Lung (tissue), 12 donors: ENCODE results near the gene VRK3. TPM values are rescaled to one million over a fixed set of nuclear protein-coding genes. Genes with fewer than 3 reads are reported as not detected.

Source experiments
- ATAC-seq: fragments of 200-7000 bp; cut with Tn5 transposase; one replicate; pipeline ENCODE4 v1.9.1; 2020; ENCODE audit warnings: moderate number of reproducible peaks; ENCODE audit not compliant: insufficient read depth, low FRiP score
- DNase-seq, 3 donors: peaks; one replicate each; pipeline ENCODE4 v3.0.0-alpha.2; 2013 to 2017
- H3K27ac ChIP-seq, 2 donors: one replicate each; pipeline ENCODE4 v1.5.1; 2013; ENCODE audit warnings: mild to moderate bottlenecking in 2 of 2, moderate library complexity in 2 of 2, control low read depth in 1 of 2, inconsistent platforms in 1 of 2, low read depth in 1 of 2, low read length in 1 of 2
- H3K27me3 ChIP-seq, 3 donors: one replicate each; pipeline ENCODE4 v1.5.1; 2013; ENCODE audit warnings: low read length in 2 of 3; ENCODE audit not compliant: control insufficient read depth in 3 of 3, insufficient read depth in 3 of 3
- H3K36me3 ChIP-seq, 4 donors: one replicate each; pipeline ENCODE4 v1.5.1; 2013; ENCODE audit warnings: low read length in 4 of 4, mild to moderate bottlenecking in 1 of 4, moderate library complexity in 1 of 4; ENCODE audit not compliant: control insufficient read depth in 4 of 4, insufficient read depth in 4 of 4
- H3K4me1 ChIP-seq, 5 donors: one replicate each; pipeline ENCODE4 v1.5.1; 2013; ENCODE audit warnings: low read length in 5 of 5, mild to moderate bottlenecking in 2 of 5, moderate library complexity in 1 of 5; ENCODE audit not compliant: control insufficient read depth in 5 of 5, insufficient read depth in 5 of 5
- H3K4me3 ChIP-seq: one replicate; pipeline ENCODE4 v1.5.1; 2013; ENCODE audit warnings: mild to moderate bottlenecking, control low read depth, moderate library complexity
- H3K9ac ChIP-seq, 2 donors: one replicate each; pipeline ENCODE4 v1.5.1; 2013; ENCODE audit warnings: low read length in 2 of 2, control low read depth in 1 of 2; ENCODE audit not compliant: insufficient read depth in 1 of 2
- H3K9me3 ChIP-seq, 4 donors: one replicate each; pipeline ENCODE4 v1.5.1; 2013; ENCODE audit warnings: low read length in 3 of 4, mild to moderate bottlenecking in 1 of 4, moderate library complexity in 1 of 4; ENCODE audit not compliant: control insufficient read depth in 4 of 4, insufficient read depth in 3 of 4
- WGBS, 2 donors: extraction: QIAGEN DNeasy Blood & Tissue Kit; methylation state at CpG; one replicate each; pipeline ENCODE4 v1.1.7; 2013; 5-methylcytosine and 5-hydroxymethylcytosine counted together
- polyA plus RNA-seq, 2 donors: library from polyadenylated mRNA; stranded (reverse); fragments of 200-250 nt; gene quantifications; one replicate each; pipeline ENCODE4 v1.2.1, GENCODE V29; 2013
- total RNA-seq, 2 donors: library from RNA; depleted of rRNA in 1 of 2; stranded (reverse); fragments of >200 nt in 1 of 2; gene quantifications; one replicate each; pipeline ENCODE4 v1.2.1, GENCODE V29; 2014 to 2021
- TF ChIP-seq, protein P1 (sequence below): IDR thresholded peaks from 2 replicates; pipeline ENCODE4 v1.5.1; 2012; ENCODE audit warnings: mild to moderate bottlenecking; ENCODE audit errors: control extremely low read depth, extremely low read depth
- donor health status: control.
- donor health status: control.
- donor health status: Bipolar disorder and iron deficiency.
- donor health status: healthy.
- donor health status: DM: yes; HTN: yes; CAD: no.

Gene VRK3
- total and polyA plus RNA-seq, 4 donors = 15.7 to 48.0 (median 34.4) TPM

DNA sequence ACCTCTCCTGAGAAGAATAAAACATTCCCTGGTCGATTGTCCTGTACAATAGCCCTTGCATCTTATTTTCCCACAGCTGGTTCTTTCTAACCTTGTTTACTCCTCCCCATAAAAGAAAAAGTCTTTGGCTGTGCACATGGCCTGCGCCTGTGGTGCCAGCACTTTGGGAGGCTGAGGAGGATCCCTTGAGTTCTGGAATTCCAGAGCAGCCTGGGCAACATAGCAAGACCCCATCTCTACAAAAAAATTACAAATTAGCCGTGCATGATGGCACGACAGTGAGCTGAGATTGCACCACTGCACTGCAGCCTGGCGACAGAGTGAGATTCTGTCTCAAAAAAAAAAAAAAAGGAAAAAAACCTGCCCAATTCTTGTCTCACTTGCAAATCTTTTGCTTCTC lies 88.6 kb downstream of the VRK3 start:
- no peak overlapping the region for H3K4me3 ChIP-seq
- no peaks in the 10 kb centered on the region for H3K9me3 ChIP-seq
- peaks cover 0 to 6% (median 0%) of the 10 kb centered on the region in 5 donors for H3K4me1 ChIP-seq
- no peak overlapping the region for H3K27ac ChIP-seq
- no peaks in the 10 kb centered on the region for H3K27me3 ChIP-seq
- H3K36me3 ChIP-seq = peaks cover 0 to 4% (median 0%) of the 10 kb centered on the region in 4 donors
- WGBS, 2 donors = 67 to 84% methylated on average over 5 of the region's 5 CpGs
- no peak overlapping the region for H3K9ac ChIP-seq
- DNase-seq (no peak), ATAC-seq (no peak)
- TF ChIP-seq, protein P1, sequence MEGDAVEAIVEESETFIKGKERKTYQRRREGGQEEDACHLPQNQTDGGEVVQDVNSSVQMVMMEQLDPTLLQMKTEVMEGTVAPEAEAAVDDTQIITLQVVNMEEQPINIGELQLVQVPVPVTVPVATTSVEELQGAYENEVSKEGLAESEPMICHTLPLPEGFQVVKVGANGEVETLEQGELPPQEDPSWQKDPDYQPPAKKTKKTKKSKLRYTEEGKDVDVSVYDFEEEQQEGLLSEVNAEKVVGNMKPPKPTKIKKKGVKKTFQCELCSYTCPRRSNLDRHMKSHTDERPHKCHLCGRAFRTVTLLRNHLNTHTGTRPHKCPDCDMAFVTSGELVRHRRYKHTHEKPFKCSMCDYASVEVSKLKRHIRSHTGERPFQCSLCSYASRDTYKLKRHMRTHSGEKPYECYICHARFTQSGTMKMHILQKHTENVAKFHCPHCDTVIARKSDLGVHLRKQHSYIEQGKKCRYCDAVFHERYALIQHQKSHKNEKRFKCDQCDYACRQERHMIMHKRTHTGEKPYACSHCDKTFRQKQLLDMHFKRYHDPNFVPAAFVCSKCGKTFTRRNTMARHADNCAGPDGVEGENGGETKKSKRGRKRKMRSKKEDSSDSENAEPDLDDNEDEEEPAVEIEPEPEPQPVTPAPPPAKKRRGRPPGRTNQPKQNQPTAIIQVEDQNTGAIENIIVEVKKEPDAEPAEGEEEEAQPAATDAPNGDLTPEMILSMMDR = no peak

DNA sequence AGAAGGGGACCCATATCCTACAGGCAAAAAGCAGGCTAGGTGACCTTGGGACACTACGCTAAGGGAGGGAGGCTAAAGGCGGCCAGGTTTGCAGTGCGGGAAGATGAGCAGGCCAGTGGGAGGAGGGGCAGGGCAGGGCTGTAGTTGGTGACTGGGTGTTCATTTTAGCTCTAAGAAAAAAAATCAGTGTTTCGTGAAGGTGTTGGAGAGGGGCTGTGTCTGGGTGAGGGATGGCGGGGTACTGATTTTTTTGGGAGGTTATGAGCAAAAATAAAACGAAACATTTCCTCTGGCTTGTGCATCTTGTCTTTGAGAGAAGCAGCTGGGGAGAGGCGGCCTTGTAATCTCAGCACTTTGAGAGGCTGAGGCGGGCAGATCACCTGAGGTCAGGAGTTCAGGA lies 91.5 kb downstream of the VRK3 start:
- 85 to 89% methylated on average over 8 of the region's 8 CpGs for WGBS, 2 donors
- Histone ChIP-seq H3K9ac (no peak overlapping the region), H3K9me3 (no peaks in the 10 kb centered on the region), H3K4me1 (peaks cover 0 to 7% (median 0%) of the 10 kb centered on the region in 5 donors), H3K36me3 (peaks cover 0 to 5% (median 2%) of the 10 kb centered on the region in 4 donors), H3K4me3 (no peak overlapping the region), H3K27ac (no peak overlapping the region), H3K27me3 (no peaks in the 10 kb centered on the region)
- no peak for DNase-seq
- ATAC-seq = no peak
- TF ChIP-seq, protein P1 = no peak

DNA sequence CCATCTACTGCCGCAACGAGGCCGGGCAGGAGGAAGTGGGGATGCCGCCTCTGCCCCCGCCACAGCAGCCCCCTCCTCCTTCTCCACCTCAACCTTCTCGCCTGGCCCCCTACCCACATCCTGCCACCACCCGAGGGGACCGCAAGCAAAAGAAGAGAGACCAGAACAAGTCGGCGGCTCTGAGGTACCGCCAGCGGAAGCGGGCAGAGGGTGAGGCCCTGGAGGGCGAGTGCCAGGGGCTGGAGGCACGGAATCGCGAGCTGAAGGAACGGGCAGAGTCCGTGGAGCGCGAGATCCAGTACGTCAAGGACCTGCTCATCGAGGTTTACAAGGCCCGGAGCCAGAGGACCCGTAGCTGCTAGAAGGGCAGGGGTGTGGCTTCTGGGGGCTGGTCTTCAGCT lies 92.4 kb downstream of the VRK3 start:
- ATAC-seq (no peak), DNase-seq (no peak)
- Histone ChIP-seq H3K27ac (no peak overlapping the region), H3K4me1 (peaks cover 0 to 11% (median 2%) of the 10 kb centered on the region in 5 donors), H3K4me3 (no peak overlapping the region), H3K9ac (no peak overlapping the region), H3K27me3 (no peaks in the 10 kb centered on the region), H3K36me3 (peaks cover 0 to 6% (median 2%) of the 10 kb centered on the region in 4 donors), H3K9me3 (no peaks in the 10 kb centered on the region)
- WGBS, 2 donors = 73 to 79% methylated on average over 24 to 25 of the region's 25 CpGs
- TF ChIP-seq, protein P1 = no peak

DNA sequence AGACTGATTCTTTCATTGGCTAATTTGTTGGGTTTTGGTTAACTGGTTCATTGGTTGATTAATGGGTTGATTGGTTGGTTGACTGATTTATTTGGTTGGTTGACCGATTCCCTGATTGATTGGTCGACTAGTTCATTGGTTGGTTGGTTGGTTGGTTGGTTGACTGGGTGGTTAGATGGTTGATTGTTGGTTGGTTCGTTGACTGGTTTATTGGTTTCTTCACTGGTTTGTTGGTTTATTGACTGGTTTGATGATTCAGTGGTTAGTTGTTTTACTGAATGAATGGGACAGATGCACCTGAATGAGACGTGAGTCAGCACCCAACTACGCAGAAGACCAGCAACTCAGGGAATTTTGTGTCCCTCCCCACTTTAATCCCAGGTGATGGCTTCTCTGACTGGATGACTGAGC lies 93.1 kb downstream of the VRK3 start:
- WGBS, 2 donors = 93 to 94% methylated on average over 5 of the region's 5 CpGs
- DNase-seq = no peak
- Histone ChIP-seq H3K27ac (no peak overlapping the region), H3K9me3 (no peaks in the 10 kb centered on the region), H3K9ac (no peak overlapping the region), H3K36me3 (peaks cover 0 to 13% (median 6%) of the 10 kb centered on the region in 4 donors), H3K4me1 (peaks cover 0 to 15% (median 9%) of the 10 kb centered on the region in 5 donors), H3K4me3 (no peak overlapping the region), H3K27me3 (no peaks in the 10 kb centered on the region)
- TF ChIP-seq, protein P1 = no peak
- ATAC-seq = no peak
